ENCODE data around the gene CEP104. TPM values are rescaled to one million over a fixed set of nuclear protein-coding genes. Genes with fewer than 3 reads are reported as not detected.

The CEP104 gene
- polyA plus RNA-seq, 1 of the 3 experiments (the other 2 are of a cell fraction) = 19.2 TPM

- POLR2A ChIA-PET = interaction anchor here (0.7 to 2.2 kb wide), 4 partner anchors 18 to 46 kb away, joined by 3 to 14 read pairs (median 6); partner anchors contain the start of gene LRRC47
- Histone ChIP-seq H3K9me2 (no peaks in the 10 kb centered on the region), H3K36me3 (replicated peaks in 1 of 2; ENCODE audit: control insufficient read depth in 1 of 2, insufficient read depth in 2 of 2, low read length in 1 of 2) (peaks cover 0 to 11% of the 10 kb centered on the region in 2 experiments), H3K4me1 (ENCODE audit: control insufficient read depth in 1 of 2, insufficient read depth in 2 of 2, low read depth in 1 of 2, low read length in 1 of 2) (peaks cover 0 to 67% of the 10 kb centered on the region in 2 experiments; a peak in 1 of 4 replicates), H4K20me1 (ENCODE audit: insufficient read depth) (no peaks in the 10 kb centered on the region), H3K27me3 (ENCODE audit: insufficient read depth) (no peaks in the 10 kb centered on the region), H3K4me3 (ENCODE audit: low read depth in 2 of 2, low read length in 1 of 2) (no peak overlapping the region), H3K9me3 (no peaks in the 10 kb centered on the region), H3K9ac (no peak overlapping the region), H3K79me2 (ENCODE audit: insufficient read depth) (no peaks in the 10 kb centered on the region), H3F3A (replicated peaks; ENCODE audit: insufficient read depth) (peaks cover 5% of the 10 kb centered on the region), H2AFZ (ENCODE audit: low read depth) (no peak overlapping the region), H3K27ac (ENCODE audit: low read depth in 2 of 2, low read length in 1 of 2) (peak overlapping the region in 1 of 2 experiments; percentile 92; a peak in 2 of 4 replicates), H3K4me2 (peak overlapping the region; percentile 24; the same call in 1 of the 2 replicates)
- CTCF ChIA-PET = interaction anchor here (0.6 to 1.7 kb wide), 10 partner anchors 10 to 242 kb away, joined by 3 to 13 read pairs (median 4); no protein-coding TSS in a partner anchor
- DNase-seq = no peak
- WGBS (ENCODE audit: low lambda C conversion rate) = 71% methylated on average over 15 of the region's 17 CpGs
- TF ChIP-seq GATA2 (CRISPR knock-in tag; IDR thresholded peaks at IDR 0.05) = peak; percentile 44; the same call in 1 of the 2 replicates
- no peak for TF ChIP-seq TEAD4 (IDR thresholded peaks at IDR 0.05; ENCODE audit: borderline replicate concordance, insufficient read depth)
These were observed 82.0 kb downstream of the CEP104 start for GRCh38 chr1:3774946-3775489.

- H3K27me3 ChIP-seq (ENCODE audit: insufficient read depth) = no peaks in the 10 kb centered on the region
- DNase-seq = peak; percentile 83
- H3K4me2 ChIP-seq = no peak overlapping the region
- peaks cover 0 to 67% of the 10 kb centered on the region in 2 experiments; a peak in 1 of 4 replicates for H3K4me1 ChIP-seq (ENCODE audit: control insufficient read depth in 1 of 2, insufficient read depth in 2 of 2, low read depth in 1 of 2, low read length in 1 of 2)
- H2AFZ ChIP-seq (ENCODE audit: low read depth) = no peak overlapping the region
- ChIA-PET POLR2A (interaction anchor here (0.5 to 2.2 kb wide), 5 partner anchors 10 to 47 kb away, joined by 3 to 14 read pairs (median 8); partner anchors contain the start of gene LRRC47), CTCF (interaction anchor here (0.8 to 1.7 kb wide), 3 partner anchors 18 to 27 kb away, joined by 3 to 4 read pairs (median 3); partner anchors contain the start of gene LRRC47)
- H3K9me3 ChIP-seq = no peaks in the 10 kb centered on the region
- no peaks in the 10 kb centered on the region for H3K9me2 ChIP-seq
- peaks cover 5% of the 10 kb centered on the region for H3F3A ChIP-seq (replicated peaks; ENCODE audit: insufficient read depth)
- no peaks in the 10 kb centered on the region for H4K20me1 ChIP-seq (ENCODE audit: insufficient read depth)
- H3K79me2 ChIP-seq (ENCODE audit: insufficient read depth) = no peaks in the 10 kb centered on the region
- H3K4me3 ChIP-seq (ENCODE audit: low read depth in 2 of 2, low read length in 1 of 2) = no peak overlapping the region; a peak in 1 of 4 replicates
- 87% methylated on average over 7 of the region's 19 CpGs for WGBS (ENCODE audit: low lambda C conversion rate)
- H3K36me3 ChIP-seq (replicated peaks in 1 of 2; ENCODE audit: control insufficient read depth in 1 of 2, insufficient read depth in 2 of 2, low read length in 1 of 2) = peaks cover 0 to 5% of the 10 kb centered on the region in 2 experiments
- H3K27ac ChIP-seq (ENCODE audit: low read depth in 2 of 2, low read length in 1 of 2) = peak overlapping the region in 1 of 2 experiments; percentile 92; a peak in 2 of 4 replicates
- no peak overlapping the region for H3K9ac ChIP-seq
- TF ChIP-seq CHD2 (IDR thresholded peaks at IDR 0.05; ENCODE audit: low read length, partially characterized antibody) (peak; percentile 40), RAD21 (IDR thresholded peaks at IDR 0.05; ENCODE audit: low read length) (no peak)
These were observed 82.6 kb downstream of the CEP104 start for GRCh38 chr1:3774276-3774945.

GRCh38 chr1:3773572-3774275, 83.3 kb downstream of the CEP104 start:
- Histone ChIP-seq H3K4me2 (peak overlapping the region; percentile 77; the same call in 1 of the 2 replicates), H3K36me3 (replicated peaks in 1 of 2; ENCODE audit: control insufficient read depth in 1 of 2, insufficient read depth in 2 of 2, low read length in 1 of 2) (peaks cover 0 to under 1% of the 10 kb centered on the region in 2 experiments), H3K9ac (no peak overlapping the region), H2AFZ (ENCODE audit: low read depth) (no peak overlapping the region), H3K4me1 (ENCODE audit: control insufficient read depth in 1 of 2, insufficient read depth in 2 of 2, low read depth in 1 of 2, low read length in 1 of 2) (peaks cover 0 to 64% of the 10 kb centered on the region in 2 experiments; a peak in 1 of 4 replicates), H3K27me3 (ENCODE audit: insufficient read depth) (no peaks in the 10 kb centered on the region), H3F3A (replicated peaks; ENCODE audit: insufficient read depth) (peaks cover 5% of the 10 kb centered on the region), H3K79me2 (ENCODE audit: insufficient read depth) (no peaks in the 10 kb centered on the region), H3K27ac (ENCODE audit: low read depth in 2 of 2, low read length in 1 of 2) (peak overlapping the region in 1 of 2 experiments; percentile 92; a peak in 2 of 4 replicates), H3K9me3 (no peaks in the 10 kb centered on the region), H3K4me3 (ENCODE audit: low read depth in 2 of 2, low read length in 1 of 2) (peak overlapping the region in 1 of 2 experiments; percentile 61; a peak in 2 of 4 replicates), H3K9me2 (no peaks in the 10 kb centered on the region), H4K20me1 (ENCODE audit: insufficient read depth) (no peaks in the 10 kb centered on the region)
- ChIA-PET CTCF (interaction anchor here (0.8 to 1.7 kb wide), 4 partner anchors 17 to 49 kb away, joined by 3 to 4 read pairs (median 3); partner anchors contain the start of gene LRRC47), POLR2A (interaction anchor here (0.5 to 1.4 kb wide), 3 partner anchors 11 to 23 kb away, joined by 3 to 9 read pairs (median 8); partner anchors contain the start of gene LRRC47)
- DNase-seq = no peak
- WGBS (ENCODE audit: low lambda C conversion rate) = 92% methylated on average over 6 of the region's 16 CpGs
- no peak for TF ChIP-seq FOXM1 (IDR thresholded peaks at IDR 0.05; ENCODE audit: low read depth)
- TF ChIP-seq RAD21 (IDR thresholded peaks at IDR 0.05; ENCODE audit: low read length) = no peak
- TF ChIP-seq RCOR1 (IDR thresholded peaks at IDR 0.05; ENCODE audit: low read length) = no peak
- TF ChIP-seq RXRA (IDR thresholded peaks at IDR 0.05; ENCODE audit: borderline replicate concordance, low read depth) = no peak
- no peak for TF ChIP-seq TAF1 (IDR thresholded peaks at IDR 0.05; ENCODE audit: borderline replicate concordance, low read depth, low read length)
- no peak for TF ChIP-seq SIN3A (IDR thresholded peaks at IDR 0.05; ENCODE audit: borderline replicate concordance, low read depth, low read length)
- TF ChIP-seq GATA2 (CRISPR knock-in tag; IDR thresholded peaks at IDR 0.05) = no peak
- TF ChIP-seq PBX3 (IDR thresholded peaks at IDR 0.05) = no peak
- no peak for TF ChIP-seq YY1 (IDR thresholded peaks at IDR 0.05; ENCODE audit: low read depth)
- TF ChIP-seq USF2 (IDR thresholded peaks at IDR 0.05; ENCODE audit: borderline replicate concordance, low read depth, low read length) = no peak
- TF ChIP-seq CHD2 (IDR thresholded peaks at IDR 0.05; ENCODE audit: low read length, partially characterized antibody) = no peak
- TF ChIP-seq IRF3 (IDR thresholded peaks at IDR 0.05; ENCODE audit: low read depth, low read length) = no peak

All from SK-N-SH (cell line).